HepG2 (cell line): ENCODE measurements around the gene BRI3BP.

ENCODE experiments used
- MED8 ChIP-seq: sonication (generic); formaldehyde crosslinking; IDR thresholded peaks from 2 replicates; pipeline ENCODE4 v1.8.1; 2023; ENCODE audit warnings: mild to moderate bottlenecking, missing genetic modification reagents; ENCODE audit not compliant: insufficient replicate concordance
- POLR2AphosphoS5 ChIP-seq: IDR thresholded peaks from 2 replicates; pipeline ENCODE4 v1.6.1; 2012; ENCODE audit warnings: low read depth, low read length
- SMC3 ChIP-seq: IDR thresholded peaks from 2 replicates; pipeline ENCODE4 v1.6.1; 2011; ENCODE audit warnings: low read length, improper control_type of control experiment
- TCF12 ChIP-seq, 2 experiments: fragments of 450-650 bp in 1 of 2; sonication (generic) in 1 of 2; formaldehyde crosslinking in 1 of 2; IDR thresholded peaks; 2 replicates each; pipeline versions ENCODE4 v1.6.1 to v1.8.0; 2017 to 2022; ENCODE audit warnings: antibody characterized with exemption in 1 of 2, mild to moderate bottlenecking in 1 of 2, missing genetic modification reagents in 1 of 2, moderate library complexity in 1 of 2
- ZKSCAN8 ChIP-seq: IDR thresholded peaks from 2 replicates; pipeline ENCODE4 v1.6.1; 2016; ENCODE audit warnings: borderline replicate concordance, missing genetic modification reagents, missing compliant biosample characterization
- TF ChIP-seq, protein P1 (sequence below): sonication (generic); formaldehyde crosslinking; IDR thresholded peaks from 2 replicates; pipeline ENCODE4 v1.4.0; 2020; ENCODE audit warnings: missing genetic modification reagents
- TF ChIP-seq, protein P2 (sequence below): sonication (generic); formaldehyde crosslinking; IDR thresholded peaks from 2 replicates; pipeline ENCODE4 v1.5.0; 2020; ENCODE audit warnings: mild to moderate bottlenecking, missing genetic modification reagents, moderate library complexity
- TF ChIP-seq, protein P3 (sequence below): sonication (generic); formaldehyde crosslinking; IDR thresholded peaks from 2 replicates; pipeline ENCODE4 v1.5.1; 2020; ENCODE audit warnings: missing genetic modification reagents, mild to moderate bottlenecking, borderline replicate concordance
- TF ChIP-seq, protein P4 (sequence below): sonication (generic); IDR thresholded peaks from 2 replicates; pipeline ENCODE4 v1.6.1; 2016; ENCODE audit warnings: low read depth, borderline replicate concordance
- TF ChIP-seq, protein P5 (sequence below): sonication (generic); formaldehyde crosslinking; IDR thresholded peaks from 2 replicates; pipeline ENCODE4 v1.8.1; 2022; ENCODE audit warnings: mild to moderate bottlenecking, missing genetic modification reagents

DNA sequence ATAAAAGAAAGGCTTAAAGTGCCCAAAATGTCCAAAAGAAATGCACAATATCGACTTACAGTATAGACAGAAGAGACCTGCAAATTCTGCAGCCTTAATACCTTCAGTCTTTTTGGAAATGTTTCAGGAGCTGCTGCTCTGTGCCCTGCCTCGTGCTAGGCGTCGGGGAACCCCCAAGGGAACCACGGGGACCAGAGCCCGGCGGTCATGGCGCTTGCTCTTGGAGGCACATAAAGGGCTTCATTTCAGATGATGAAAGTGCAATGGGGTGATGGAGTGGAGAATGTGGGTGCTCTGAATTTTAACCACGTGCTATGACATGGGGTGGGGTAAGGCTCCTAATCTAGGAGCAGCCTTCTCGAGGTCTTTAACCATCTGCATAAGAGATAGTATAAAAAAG lies 57.0 kb downstream of the BRI3BP start:
- TF ChIP-seq TCF12 (IDR thresholded peaks at IDR 0.05) = no peak
- TF ChIP-seq TCF12 (CRISPR knock-in tag; IDR thresholded peaks at IDR 0.05) = no peak
- TF ChIP-seq, protein P1, sequence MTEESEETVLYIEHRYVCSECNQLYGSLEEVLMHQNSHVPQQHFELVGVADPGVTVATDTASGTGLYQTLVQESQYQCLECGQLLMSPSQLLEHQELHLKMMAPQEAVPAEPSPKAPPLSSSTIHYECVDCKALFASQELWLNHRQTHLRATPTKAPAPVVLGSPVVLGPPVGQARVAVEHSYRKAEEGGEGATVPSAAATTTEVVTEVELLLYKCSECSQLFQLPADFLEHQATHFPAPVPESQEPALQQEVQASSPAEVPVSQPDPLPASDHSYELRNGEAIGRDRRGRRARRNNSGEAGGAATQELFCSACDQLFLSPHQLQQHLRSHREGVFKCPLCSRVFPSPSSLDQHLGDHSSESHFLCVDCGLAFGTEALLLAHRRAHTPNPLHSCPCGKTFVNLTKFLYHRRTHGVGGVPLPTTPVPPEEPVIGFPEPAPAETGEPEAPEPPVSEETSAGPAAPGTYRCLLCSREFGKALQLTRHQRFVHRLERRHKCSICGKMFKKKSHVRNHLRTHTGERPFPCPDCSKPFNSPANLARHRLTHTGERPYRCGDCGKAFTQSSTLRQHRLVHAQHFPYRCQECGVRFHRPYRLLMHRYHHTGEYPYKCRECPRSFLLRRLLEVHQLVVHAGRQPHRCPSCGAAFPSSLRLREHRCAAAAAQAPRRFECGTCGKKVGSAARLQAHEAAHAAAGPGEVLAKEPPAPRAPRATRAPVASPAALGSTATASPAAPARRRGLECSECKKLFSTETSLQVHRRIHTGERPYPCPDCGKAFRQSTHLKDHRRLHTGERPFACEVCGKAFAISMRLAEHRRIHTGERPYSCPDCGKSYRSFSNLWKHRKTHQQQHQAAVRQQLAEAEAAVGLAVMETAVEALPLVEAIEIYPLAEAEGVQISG (CRISPR knock-in tag) = no peak
- TF ChIP-seq, protein P2, sequence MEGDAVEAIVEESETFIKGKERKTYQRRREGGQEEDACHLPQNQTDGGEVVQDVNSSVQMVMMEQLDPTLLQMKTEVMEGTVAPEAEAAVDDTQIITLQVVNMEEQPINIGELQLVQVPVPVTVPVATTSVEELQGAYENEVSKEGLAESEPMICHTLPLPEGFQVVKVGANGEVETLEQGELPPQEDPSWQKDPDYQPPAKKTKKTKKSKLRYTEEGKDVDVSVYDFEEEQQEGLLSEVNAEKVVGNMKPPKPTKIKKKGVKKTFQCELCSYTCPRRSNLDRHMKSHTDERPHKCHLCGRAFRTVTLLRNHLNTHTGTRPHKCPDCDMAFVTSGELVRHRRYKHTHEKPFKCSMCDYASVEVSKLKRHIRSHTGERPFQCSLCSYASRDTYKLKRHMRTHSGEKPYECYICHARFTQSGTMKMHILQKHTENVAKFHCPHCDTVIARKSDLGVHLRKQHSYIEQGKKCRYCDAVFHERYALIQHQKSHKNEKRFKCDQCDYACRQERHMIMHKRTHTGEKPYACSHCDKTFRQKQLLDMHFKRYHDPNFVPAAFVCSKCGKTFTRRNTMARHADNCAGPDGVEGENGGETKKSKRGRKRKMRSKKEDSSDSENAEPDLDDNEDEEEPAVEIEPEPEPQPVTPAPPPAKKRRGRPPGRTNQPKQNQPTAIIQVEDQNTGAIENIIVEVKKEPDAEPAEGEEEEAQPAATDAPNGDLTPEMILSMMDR (CRISPR knock-in tag) = no peak
- TF ChIP-seq POLR2AphosphoS5 = no peak
- TF ChIP-seq ZKSCAN8 (CRISPR knock-in tag) = no peak
- no peak for TF ChIP-seq MED8 (CRISPR knock-in tag)
- TF ChIP-seq, protein P3, sequence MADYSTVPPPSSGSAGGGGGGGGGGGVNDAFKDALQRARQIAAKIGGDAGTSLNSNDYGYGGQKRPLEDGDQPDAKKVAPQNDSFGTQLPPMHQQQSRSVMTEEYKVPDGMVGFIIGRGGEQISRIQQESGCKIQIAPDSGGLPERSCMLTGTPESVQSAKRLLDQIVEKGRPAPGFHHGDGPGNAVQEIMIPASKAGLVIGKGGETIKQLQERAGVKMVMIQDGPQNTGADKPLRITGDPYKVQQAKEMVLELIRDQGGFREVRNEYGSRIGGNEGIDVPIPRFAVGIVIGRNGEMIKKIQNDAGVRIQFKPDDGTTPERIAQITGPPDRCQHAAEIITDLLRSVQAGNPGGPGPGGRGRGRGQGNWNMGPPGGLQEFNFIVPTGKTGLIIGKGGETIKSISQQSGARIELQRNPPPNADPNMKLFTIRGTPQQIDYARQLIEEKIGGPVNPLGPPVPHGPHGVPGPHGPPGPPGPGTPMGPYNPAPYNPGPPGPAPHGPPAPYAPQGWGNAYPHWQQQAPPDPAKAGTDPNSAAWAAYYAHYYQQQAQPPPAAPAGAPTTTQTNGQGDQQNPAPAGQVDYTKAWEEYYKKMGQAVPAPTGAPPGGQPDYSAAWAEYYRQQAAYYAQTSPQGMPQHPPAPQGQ (CRISPR knock-in tag) = no peak
- TF ChIP-seq, protein P4, sequence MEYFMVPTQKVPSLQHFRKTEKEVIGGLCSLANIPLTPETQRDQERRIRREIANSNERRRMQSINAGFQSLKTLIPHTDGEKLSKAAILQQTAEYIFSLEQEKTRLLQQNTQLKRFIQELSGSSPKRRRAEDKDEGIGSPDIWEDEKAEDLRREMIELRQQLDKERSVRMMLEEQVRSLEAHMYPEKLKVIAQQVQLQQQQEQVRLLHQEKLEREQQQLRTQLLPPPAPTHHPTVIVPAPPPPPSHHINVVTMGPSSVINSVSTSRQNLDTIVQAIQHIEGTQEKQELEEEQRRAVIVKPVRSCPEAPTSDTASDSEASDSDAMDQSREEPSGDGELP = no peak
- TF ChIP-seq, protein P5, sequence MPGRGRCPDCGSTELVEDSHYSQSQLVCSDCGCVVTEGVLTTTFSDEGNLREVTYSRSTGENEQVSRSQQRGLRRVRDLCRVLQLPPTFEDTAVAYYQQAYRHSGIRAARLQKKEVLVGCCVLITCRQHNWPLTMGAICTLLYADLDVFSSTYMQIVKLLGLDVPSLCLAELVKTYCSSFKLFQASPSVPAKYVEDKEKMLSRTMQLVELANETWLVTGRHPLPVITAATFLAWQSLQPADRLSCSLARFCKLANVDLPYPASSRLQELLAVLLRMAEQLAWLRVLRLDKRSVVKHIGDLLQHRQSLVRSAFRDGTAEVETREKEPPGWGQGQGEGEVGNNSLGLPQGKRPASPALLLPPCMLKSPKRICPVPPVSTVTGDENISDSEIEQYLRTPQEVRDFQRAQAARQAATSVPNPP (CRISPR knock-in tag) = no peak
- no peak for TF ChIP-seq SMC3
